Lower leg skin (tissue), 4 donors: ENCODE measurements around the gene AGAP3. TPM values are rescaled to one million over a fixed set of nuclear protein-coding genes. Genes with fewer than 3 reads are reported as not detected.

Source experiments
- DNase-seq, 2 donors: peaks; one replicate each; pipeline ENCODE4 v3.0.0-alpha.2; 2019; ENCODE audit warnings: low spot score in 2 of 2
- H3K4me3 ChIP-seq: fragments of 200-600 bp; sonication (generic); 2 replicates; pipeline ENCODE4 v1.5.1; 2017; ENCODE audit warnings: mild to moderate bottlenecking, low read depth; ENCODE audit not compliant: poor library complexity, severe bottlenecking
- CTCF ChIP-seq, 3 donors: fragments of 450-650 bp; IDR thresholded peaks; one replicate each; pipeline ENCODE4 v1.5.1; 2016; ENCODE audit warnings: antibody characterized with exemption in 3 of 3, mild to moderate bottlenecking in 3 of 3, moderate library complexity in 2 of 3
- POLR2A ChIP-seq, 2 donors: fragments of 450-650 bp; IDR thresholded peaks; one replicate each; pipeline ENCODE4 v1.6.1; 2016 to 2017; ENCODE audit warnings: antibody characterized with exemption in 2 of 2, mild to moderate bottlenecking in 1 of 2, moderate library complexity in 1 of 2
- WGBS, 2 donors: methylation state at CpG; one replicate each; pipeline ENCODE4 v1.1.5; 2018; 5-methylcytosine and 5-hydroxymethylcytosine counted together
- intact Hi-C: fragments of 100-400 bp; cut with DNase I; formaldehyde crosslinking; loops from one replicate; pipeline ENCODE4 v1.15.0; 2023; ENCODE audit warnings: low total_unique reads
- total RNA-seq, 4 donors: library from RNA; depleted of rRNA; stranded (reverse); fragments of >200 nt; gene quantifications; one replicate each; pipeline ENCODE4 v1.1.0, GENCODE V29; 2016

Gene AGAP3
- total RNA-seq, 4 donors from 2014 or later, result 81.2 to 132 (median 102) TPM

- WGBS, 2 donors, result 49 to 63% methylated on average over 13 to 14 of the region's 14 CpGs
- intact Hi-C loops, result loop anchor here (10.0 kb wide), 1 partner anchor 221 kb away; no protein-coding TSS in a partner anchor
- TF ChIP-seq CTCF (IDR thresholded peaks at IDR 0.05) (no peak), POLR2A (IDR thresholded peaks at IDR 0.05) (no peak)
- peak; percentile 73 to 92 for DNase-seq
- peak overlapping the region; percentile 7 for H3K4me3 ChIP-seq
Observed at GRCh38 chr7:151115836-151116418, 29.7 kb downstream of the AGAP3 start.

DNA sequence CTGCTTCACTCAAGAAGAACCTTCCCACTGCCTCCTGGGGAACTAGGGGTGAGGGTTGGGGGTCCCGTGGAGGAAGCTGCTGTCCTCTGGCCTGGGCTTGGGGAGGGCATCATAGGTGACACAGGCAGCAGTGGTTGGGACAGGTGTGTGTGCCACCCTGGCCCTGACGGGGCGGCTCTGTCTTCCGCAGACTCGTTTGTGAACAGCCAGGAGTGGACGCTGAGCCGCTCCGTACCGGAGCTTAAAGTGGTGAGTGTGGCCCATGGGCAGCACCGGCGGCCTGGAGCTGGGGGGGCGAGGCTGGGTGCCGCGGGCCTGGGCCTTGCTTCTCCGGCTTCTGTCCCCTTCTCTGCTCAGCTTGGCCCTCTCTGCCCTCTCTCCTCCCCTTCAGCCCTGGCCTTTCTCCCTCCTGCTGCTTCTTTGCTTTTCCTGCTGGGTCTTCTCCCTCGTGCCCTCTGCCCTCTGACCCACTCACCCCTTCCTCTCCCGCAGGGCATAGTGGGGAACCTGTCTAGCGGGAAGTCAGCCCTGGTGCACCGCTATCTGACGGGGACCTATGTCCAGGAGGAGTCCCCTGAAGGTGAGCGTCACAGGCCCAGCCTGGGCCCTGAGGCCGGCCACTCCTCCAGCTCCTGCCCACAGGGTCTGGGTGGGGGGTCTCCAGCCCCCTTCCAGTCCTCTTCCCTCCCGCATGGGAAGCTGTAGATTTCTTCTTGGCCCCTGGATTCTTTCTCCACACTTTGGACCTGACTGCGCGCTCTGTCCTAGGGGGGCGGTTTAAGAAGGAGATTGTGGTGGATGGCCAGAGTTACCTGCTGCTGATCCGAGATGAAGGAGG lies 30.5 kb downstream of the AGAP3 start:
- TF ChIP-seq CTCF (IDR thresholded peaks at IDR 0.05) (no peak), POLR2A (IDR thresholded peaks at IDR 0.05) (no peak)
- no peak overlapping the region for H3K4me3 ChIP-seq
- WGBS, 2 donors, result 69 to 71% methylated on average over 25 to 27 of the region's 27 CpGs
- intact Hi-C loops, result loop anchor here (10.0 kb wide), 1 partner anchor 222 kb away; no protein-coding TSS in a partner anchor
- DNase-seq, result no peak

- DNase-seq, result no peak
- no peak for TF ChIP-seq CTCF (IDR thresholded peaks at IDR 0.05)
- WGBS, 2 donors, result 45 to 66% methylated on average over 11 to 12 of the region's 12 CpGs
- no peak overlapping the region for H3K4me3 ChIP-seq
- intact Hi-C loops, result loop anchor here (10.0 kb wide), 1 partner anchor 223 kb away; no protein-coding TSS in a partner anchor
Observed at GRCh38 chr7:151117565-151117964, 31.3 kb downstream of the AGAP3 start.

DNA sequence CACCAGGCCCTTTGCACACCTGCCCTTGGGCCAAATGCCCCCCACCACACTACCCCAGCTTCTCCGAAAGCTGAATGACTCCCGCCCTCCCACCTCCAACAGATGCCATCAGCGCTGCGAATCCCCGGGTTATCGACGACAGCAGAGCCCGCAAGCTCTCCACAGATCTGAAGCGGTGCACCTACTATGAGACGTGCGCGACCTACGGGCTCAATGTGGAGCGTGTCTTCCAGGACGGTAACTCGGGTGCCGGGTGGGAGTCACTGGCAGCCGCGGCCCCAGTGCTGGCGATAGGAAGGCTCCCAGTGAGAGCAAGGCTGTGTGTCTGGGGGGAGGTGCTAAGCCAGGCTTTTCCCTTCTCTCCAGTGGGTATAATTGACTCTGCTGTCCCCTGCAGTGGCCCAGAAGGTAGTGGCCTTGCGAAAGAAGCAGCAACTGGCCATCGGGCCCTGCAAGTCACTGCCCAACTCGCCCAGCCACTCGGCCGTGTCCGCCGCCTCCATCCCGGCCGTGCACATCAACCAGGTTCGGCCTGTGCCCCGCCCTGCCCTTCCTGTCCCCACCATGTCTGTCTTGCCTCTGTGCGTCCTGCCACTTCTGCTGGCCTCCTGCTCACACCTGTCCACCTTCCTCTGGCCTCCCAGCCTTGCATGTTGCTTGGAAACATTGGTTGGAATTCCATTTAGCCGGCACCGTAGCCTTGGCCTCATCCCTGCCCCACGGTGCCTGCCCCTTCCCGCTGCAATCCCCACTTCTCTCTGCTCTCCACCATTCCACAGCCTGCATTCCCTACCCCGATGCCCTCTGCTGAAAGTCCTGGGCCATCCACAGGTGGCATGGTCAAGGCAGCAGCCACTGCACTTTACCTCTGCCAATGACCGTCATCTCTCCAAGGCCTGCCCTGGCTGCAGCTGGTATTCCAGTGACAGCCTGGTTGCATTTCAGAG lies 32.1 kb downstream of the AGAP3 start:
- WGBS, 2 donors, result 92 to 94% methylated on average over 38 of the region's 38 CpGs
- no peak for DNase-seq
- TF ChIP-seq CTCF (IDR thresholded peaks at IDR 0.05), result no peak
- TF ChIP-seq POLR2A (IDR thresholded peaks at IDR 0.05), result no peak
- no peak overlapping the region for H3K4me3 ChIP-seq
- intact Hi-C loops, result loop anchor here (10.0 kb wide), 1 partner anchor 224 kb away; no protein-coding TSS in a partner anchor

DNA sequence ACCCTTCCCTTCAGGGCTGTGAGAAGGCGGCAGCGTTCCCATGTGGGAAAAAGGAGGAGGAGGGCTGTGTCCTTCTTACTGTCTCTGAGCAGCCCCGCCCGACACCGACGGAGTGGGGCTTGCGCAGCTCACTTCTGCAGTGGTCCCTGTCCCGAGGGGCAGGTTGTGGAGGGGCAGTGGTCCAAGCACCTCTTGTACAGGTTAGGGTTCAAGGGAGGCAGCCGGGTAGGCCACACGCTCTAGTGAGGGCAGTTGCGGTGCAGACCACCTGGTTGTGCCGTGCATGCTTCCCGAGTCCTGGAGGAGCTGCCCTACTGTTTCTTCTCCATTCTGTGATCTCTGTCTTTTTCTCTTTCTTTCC lies 32.8 kb downstream of the AGAP3 start:
- intact Hi-C loops, result loop anchor here (10.0 kb wide), 1 partner anchor 224 kb away; no protein-coding TSS in a partner anchor
- whole genome bisulfite sequencing, 2 donors, result 95 to 96% methylated on average over 13 of the region's 13 CpGs
- TF ChIP-seq POLR2A (IDR thresholded peaks at IDR 0.05) (no peak), CTCF (IDR thresholded peaks at IDR 0.05) (no peak)
- no peak overlapping the region for H3K4me3 ChIP-seq
- no peak for DNase-seq
